Stomach (tissue), 4 donors: ENCODE results near the gene PLEKHG4.

ENCODE experiments used
- CTCF ChIP-seq, 7 experiments: fragments of 450-650 bp in 4 of 7; fragments of 200-600 bp in 3 of 7; sonication (generic) in 3 of 7; IDR thresholded peaks; one replicate each; pipeline ENCODE4 v1.5.1; 2016 to 2019; ENCODE audit warnings: antibody characterized with exemption in 7 of 7, control low read depth in 2 of 7, mild to moderate bottlenecking in 1 of 7
- EP300 ChIP-seq: sonication (generic); formaldehyde crosslinking; IDR thresholded peaks from one replicate; pipeline ENCODE4 v1.6.1; 2017; ENCODE audit warnings: antibody characterized with exemption
- POLR2A ChIP-seq, 4 donors: fragments of 450-650 bp; IDR thresholded peaks; one replicate each; pipeline ENCODE4 v1.6.1; 2016; ENCODE audit warnings: antibody characterized with exemption in 4 of 4, control low read depth in 2 of 4, mild to moderate bottlenecking in 1 of 4, moderate library complexity in 1 of 4
- POLR2AphosphoS5 ChIP-seq, 3 donors: sonication (generic); formaldehyde crosslinking; IDR thresholded peaks; one replicate each; pipeline ENCODE4 v1.6.1; 2016; ENCODE audit warnings: antibody characterized with exemption in 3 of 3

- TF ChIP-seq CTCF (IDR thresholded peaks at IDR 0.05) (no peak), POLR2A (IDR thresholded peaks at IDR 0.05) (no peak), POLR2AphosphoS5 (IDR thresholded peaks at IDR 0.05) (no peak), EP300 (no peak)
Observed at GRCh38 chr16:67298277-67298676, 18.9 kb downstream of the PLEKHG4 start.
